ENCODE measurements around the gene LUZP1. TPM values are rescaled to one million over a fixed set of nuclear protein-coding genes. Genes with fewer than 3 reads are reported as not detected.
"Not testable (repeated sequence)": the region's sequence is repeated elsewhere in the genome, so short reads cannot be mapped to it uniquely, and the experiment has no call there.

Gene LUZP1
- total and polyA plus RNA-seq, 9 donors: 6.8 to 30.7 (median 23.2) TPM

- Histone ChIP-seq H3K36me3 (no peaks in the 10 kb centered on the region), H3K27me3 (no peaks in the 10 kb centered on the region), H3K4me3 (no peak overlapping the region), H3K4me1 (ENCODE audit: insufficient read depth) (no peaks in the 10 kb centered on the region), H3K27ac (no peak overlapping the region), H3K9me3 (no peaks in the 10 kb centered on the region)
- 93 to 95% (median 94%) methylated on average over 27 of the region's 27 CpGs for WGBS, 3 donors
- intact Hi-C loops (cut with DNase I): no loop called here
- no peak for TF ChIP-seq EP300 (IDR thresholded peaks at IDR 0.05)
- TF ChIP-seq POLR2A (IDR thresholded peaks at IDR 0.05): no peak
- no peak for TF ChIP-seq CTCF (IDR thresholded peaks at IDR 0.05)
- DNase-seq: no peak
Measured at GRCh38 chr1:23193391-23194118, 24.9 kb upstream of the LUZP1 start.

- Histone ChIP-seq H3K4me1 (ENCODE audit: insufficient read depth) (no peaks in the 10 kb centered on the region), H3K9me3 (no peaks in the 10 kb centered on the region), H3K4me3 (no peak overlapping the region), H3K27me3 (no peaks in the 10 kb centered on the region), H3K36me3 (no peaks in the 10 kb centered on the region), H3K27ac (no peak overlapping the region)
- intact Hi-C loops (cut with DNase I): no loop called here
- 89 to 95% (median 93%) methylated on average over 3 of the region's 3 CpGs for WGBS, 3 donors
- DNase-seq: no peak
- TF ChIP-seq CTCF (IDR thresholded peaks at IDR 0.05) (no peak), POLR2A (IDR thresholded peaks at IDR 0.05) (no peak), EP300 (IDR thresholded peaks at IDR 0.05) (no peak)
Measured at GRCh38 chr1:23191199-23191598, 22.5 kb upstream of the LUZP1 start.

GRCh38 chr1:23188936-23189452 lies 20.3 kb upstream of the LUZP1 start:
- H3K4me3 ChIP-seq; H3K27me3 ChIP-seq; H3K36me3 ChIP-seq; H3K27ac ChIP-seq; H3K9me3 ChIP-seq; DNase-seq; H3K4me1 ChIP-seq (ENCODE audit: insufficient read depth): not testable (repeated sequence)
- intact Hi-C loops (cut with DNase I): loop anchor here in 2 of 4 donors (5.0 kb wide), 1 partner anchor 92 kb away; no protein-coding TSS in a partner anchor
- WGBS, 3 donors: 90 to 94% (median 94%) methylated on average over 13 of the region's 13 CpGs

GRCh38 chr1:23188434-23188884 lies 19.8 kb upstream of the LUZP1 start:
- Histone ChIP-seq H3K27me3 (no peaks in the 10 kb centered on the region), H3K4me3 (no peak overlapping the region), H3K36me3 (no peaks in the 10 kb centered on the region), H3K9me3 (no peaks in the 10 kb centered on the region), H3K4me1 (ENCODE audit: insufficient read depth) (no peaks in the 10 kb centered on the region), H3K27ac (no peak overlapping the region)
- TF ChIP-seq CTCF (IDR thresholded peaks at IDR 0.05) (no peak), EP300 (IDR thresholded peaks at IDR 0.05) (no peak), POLR2A (IDR thresholded peaks at IDR 0.05) (no peak)
- 63 to 69% (median 64%) methylated on average over 6 of the region's 6 CpGs for WGBS, 3 donors
- intact Hi-C loops (cut with DNase I): loop anchor here in 2 of 4 donors (5.0 kb wide), 1 partner anchor 91 kb away; no protein-coding TSS in a partner anchor
- DNase-seq: no peak

- WGBS, 3 donors: 66 to 84% (median 69%) methylated on average over 5 of the region's 5 CpGs
- Histone ChIP-seq H3K4me1 (ENCODE audit: insufficient read depth) (no peaks in the 10 kb centered on the region), H3K27me3 (no peaks in the 10 kb centered on the region), H3K4me3 (no peak overlapping the region), H3K9me3 (no peaks in the 10 kb centered on the region), H3K27ac (no peak overlapping the region), H3K36me3 (no peaks in the 10 kb centered on the region)
- intact Hi-C loops (cut with DNase I): loop anchor here in 2 of 4 donors (5.0 kb wide), 1 partner anchor 90 kb away; no protein-coding TSS in a partner anchor
- no peak for TF ChIP-seq EP300 (IDR thresholded peaks at IDR 0.05)
- TF ChIP-seq POLR2A (IDR thresholded peaks at IDR 0.05): no peak
- TF ChIP-seq CTCF (IDR thresholded peaks at IDR 0.05): no peak
- DNase-seq: no peak
Measured at GRCh38 chr1:23187637-23188036, 19.0 kb upstream of the LUZP1 start.

Measured in ovary (tissue), 9 donors.